Coronary artery (tissue), 2 donors: ENCODE data around the gene RAD51B.

Experiments
- DNase-seq: peaks from one replicate; pipeline ENCODE4 v3.0.0-alpha.2; 2017; ENCODE audit warnings: low spot score
- H3K27ac ChIP-seq, 2 donors: fragments of 200-600 bp; sonication (generic); one replicate each; pipeline ENCODE4 v1.5.1; 2016 to 2019
- H3K4me3 ChIP-seq: fragments of 200-600 bp; sonication (generic); 2 replicates; pipeline ENCODE4 v1.5.1; 2016; ENCODE audit warnings: mild to moderate bottlenecking, moderate library complexity
- TF ChIP-seq, protein P1 (sequence below): fragments of 200-600 bp; sonication (generic); IDR thresholded peaks from one replicate; pipeline ENCODE4 v1.5.1; 2019; ENCODE audit warnings: antibody characterized with exemption

RAD51B gene

DNA sequence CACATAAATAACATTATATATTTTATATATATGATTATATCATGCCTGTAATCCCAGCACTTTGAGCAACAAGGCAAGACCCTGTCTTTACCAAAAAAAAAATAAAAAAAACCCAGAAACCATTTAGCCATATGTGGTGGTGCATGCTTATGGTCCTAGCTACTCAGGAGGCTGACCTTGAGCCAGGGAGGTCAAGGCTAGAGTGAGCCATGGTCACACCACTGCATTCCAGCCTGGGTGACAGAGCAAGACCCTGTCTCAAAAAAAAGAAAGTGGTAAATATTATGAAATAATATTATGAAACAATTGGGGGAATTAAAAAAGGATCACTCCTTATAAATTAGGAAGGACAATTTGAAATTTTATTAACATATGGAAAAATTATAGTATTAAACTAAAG is 16.0 kb downstream of the RAD51B start:
- Histone ChIP-seq H3K27ac (no peak overlapping the region), H3K4me3 (no peak overlapping the region)
- TF ChIP-seq, protein P1, sequence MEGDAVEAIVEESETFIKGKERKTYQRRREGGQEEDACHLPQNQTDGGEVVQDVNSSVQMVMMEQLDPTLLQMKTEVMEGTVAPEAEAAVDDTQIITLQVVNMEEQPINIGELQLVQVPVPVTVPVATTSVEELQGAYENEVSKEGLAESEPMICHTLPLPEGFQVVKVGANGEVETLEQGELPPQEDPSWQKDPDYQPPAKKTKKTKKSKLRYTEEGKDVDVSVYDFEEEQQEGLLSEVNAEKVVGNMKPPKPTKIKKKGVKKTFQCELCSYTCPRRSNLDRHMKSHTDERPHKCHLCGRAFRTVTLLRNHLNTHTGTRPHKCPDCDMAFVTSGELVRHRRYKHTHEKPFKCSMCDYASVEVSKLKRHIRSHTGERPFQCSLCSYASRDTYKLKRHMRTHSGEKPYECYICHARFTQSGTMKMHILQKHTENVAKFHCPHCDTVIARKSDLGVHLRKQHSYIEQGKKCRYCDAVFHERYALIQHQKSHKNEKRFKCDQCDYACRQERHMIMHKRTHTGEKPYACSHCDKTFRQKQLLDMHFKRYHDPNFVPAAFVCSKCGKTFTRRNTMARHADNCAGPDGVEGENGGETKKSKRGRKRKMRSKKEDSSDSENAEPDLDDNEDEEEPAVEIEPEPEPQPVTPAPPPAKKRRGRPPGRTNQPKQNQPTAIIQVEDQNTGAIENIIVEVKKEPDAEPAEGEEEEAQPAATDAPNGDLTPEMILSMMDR, result no peak
- DNase-seq, result no peak

DNA sequence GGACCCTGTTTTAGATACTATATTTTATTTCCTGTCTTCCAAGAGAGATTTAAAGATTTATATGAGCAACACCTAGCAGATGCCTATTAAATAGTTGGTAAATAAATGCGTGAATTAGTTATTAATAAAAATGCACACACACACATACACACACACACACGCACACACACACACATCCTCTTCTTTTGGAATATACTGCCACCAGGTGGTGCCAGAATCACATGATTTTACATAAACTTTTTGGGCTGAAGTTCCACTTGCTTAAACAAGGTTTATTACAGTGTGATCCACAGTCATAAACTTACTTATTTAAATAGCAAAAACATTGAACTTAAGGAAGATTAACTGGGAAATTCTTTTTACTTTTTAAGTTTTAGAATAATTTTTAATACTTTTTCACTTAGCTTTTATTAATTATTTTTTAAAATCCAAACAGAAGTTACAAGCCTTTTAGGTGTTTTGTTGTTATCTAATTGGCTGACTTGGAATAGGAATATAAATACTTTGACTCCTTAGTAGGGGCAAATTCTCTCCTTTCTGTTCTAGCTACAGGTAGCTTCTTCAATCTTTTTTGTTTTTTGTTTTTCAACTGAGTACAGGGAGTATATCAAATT is 17.5 kb downstream of the RAD51B start:
- TF ChIP-seq, protein P1, result peak; percentile 16
- Histone ChIP-seq H3K4me3 (no peak overlapping the region), H3K27ac (no peak overlapping the region)
- DNase-seq, result no peak

DNA sequence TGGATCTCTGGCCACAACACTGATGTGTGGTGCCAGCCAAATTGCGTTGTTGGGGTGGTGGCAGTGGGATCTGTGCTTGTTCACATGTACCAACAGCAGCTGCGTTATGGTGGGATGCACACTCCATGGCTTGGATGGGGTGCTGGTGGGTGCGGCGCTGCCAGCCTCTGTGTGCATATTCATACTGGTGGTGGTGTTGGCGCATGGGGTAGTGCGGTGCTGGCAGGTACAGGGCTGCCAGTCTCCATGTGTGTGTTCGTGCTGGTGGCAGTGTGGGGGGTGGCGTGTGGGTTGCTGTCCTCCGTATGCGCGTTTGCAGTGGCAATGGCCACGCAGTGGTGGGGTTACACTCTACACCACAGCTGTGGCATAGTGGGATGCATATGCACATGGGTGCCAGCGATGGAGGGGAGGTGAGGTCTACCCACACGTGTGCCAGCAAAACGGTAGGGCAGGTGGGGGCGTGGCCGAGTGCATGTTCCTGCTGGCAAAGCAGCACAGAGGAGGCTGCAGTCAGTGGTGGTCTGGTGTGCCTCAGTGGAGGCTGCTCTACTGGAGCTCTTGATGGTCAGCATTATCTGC is 26.5 kb downstream of the RAD51B start:
- DNase-seq, result no peak

DNA sequence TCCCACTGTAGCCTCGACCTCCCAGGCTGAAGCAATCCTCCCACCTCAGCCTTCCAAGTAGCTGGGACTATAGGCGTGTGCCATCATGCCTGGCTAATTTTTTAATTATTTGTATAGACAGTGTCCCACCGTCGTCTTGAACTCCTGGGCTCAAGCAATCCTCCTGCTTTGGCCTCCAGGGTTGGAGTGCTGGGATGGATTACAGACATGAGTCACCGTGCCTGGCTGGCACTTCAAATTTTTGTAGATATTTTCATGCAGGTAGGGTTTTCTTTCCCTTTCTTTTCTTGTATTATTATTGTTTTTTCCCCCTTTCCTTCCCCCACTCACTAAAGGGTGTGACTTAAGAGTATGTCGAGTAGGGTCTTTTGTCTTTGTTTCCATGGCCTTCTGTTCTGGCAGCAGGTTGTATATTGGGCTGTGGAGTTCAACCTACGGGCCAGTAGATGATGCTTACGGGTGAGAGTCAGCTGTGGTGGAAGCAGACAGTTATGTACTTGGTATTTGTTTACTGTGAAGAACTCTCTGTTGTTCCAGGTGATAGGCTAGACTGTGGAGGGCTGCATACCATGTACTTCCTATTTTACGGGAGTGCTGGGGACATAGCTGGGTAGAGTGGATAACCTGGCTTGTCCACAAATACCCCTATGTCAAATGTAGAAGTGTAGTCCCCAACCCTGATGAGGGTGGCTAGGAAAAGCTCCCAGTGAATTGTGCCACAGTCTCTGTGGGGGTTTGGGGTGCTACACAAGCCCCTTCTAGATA is 30.7 kb downstream of the RAD51B start:
- no peak for DNase-seq
- TF ChIP-seq, protein P1, result no peak
- H3K4me3 ChIP-seq, result no peak overlapping the region
- H3K27ac ChIP-seq, result no peak overlapping the region

More for the DNA sequence above, 26.5 kb downstream of the RAD51B start:
- no peak overlapping the region for H3K4me3 ChIP-seq
- H3K27ac ChIP-seq, result no peak overlapping the region
- TF ChIP-seq, protein P1, result no peak

DNA sequence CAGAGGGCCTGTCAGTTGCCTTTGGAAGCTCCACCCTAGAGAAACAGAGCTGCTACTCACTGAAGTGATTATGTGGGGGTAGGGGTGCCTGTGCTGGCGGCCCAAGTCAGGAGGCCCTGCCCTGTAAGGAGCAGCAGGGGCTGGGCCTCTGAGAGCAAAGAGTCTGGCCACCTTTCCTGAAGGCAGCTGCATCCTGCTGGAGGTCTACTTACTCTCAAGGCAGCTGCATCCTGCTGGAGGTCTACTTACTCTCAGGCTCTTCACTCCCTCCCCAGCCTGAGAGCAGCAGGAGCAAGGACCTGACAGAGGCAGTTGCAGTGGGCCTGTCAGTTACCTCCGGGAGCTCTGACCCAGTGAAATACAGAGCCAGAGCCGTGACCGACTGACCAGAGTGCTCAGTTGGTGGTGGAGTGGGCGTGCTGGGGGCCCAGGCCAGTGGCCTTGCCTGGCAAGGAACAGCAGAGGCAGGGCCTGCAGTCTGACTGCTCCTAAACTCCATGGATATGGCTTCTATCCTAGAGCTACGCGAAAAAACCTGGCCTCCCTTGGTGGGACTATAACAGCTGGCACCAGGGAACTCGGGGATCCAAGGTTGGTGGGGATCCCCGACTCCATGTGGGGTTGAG is 32.3 kb downstream of the RAD51B start:
- no peak for DNase-seq
- TF ChIP-seq, protein P1, result no peak
- no peak overlapping the region for H3K4me3 ChIP-seq
- no peak overlapping the region for H3K27ac ChIP-seq

DNA sequence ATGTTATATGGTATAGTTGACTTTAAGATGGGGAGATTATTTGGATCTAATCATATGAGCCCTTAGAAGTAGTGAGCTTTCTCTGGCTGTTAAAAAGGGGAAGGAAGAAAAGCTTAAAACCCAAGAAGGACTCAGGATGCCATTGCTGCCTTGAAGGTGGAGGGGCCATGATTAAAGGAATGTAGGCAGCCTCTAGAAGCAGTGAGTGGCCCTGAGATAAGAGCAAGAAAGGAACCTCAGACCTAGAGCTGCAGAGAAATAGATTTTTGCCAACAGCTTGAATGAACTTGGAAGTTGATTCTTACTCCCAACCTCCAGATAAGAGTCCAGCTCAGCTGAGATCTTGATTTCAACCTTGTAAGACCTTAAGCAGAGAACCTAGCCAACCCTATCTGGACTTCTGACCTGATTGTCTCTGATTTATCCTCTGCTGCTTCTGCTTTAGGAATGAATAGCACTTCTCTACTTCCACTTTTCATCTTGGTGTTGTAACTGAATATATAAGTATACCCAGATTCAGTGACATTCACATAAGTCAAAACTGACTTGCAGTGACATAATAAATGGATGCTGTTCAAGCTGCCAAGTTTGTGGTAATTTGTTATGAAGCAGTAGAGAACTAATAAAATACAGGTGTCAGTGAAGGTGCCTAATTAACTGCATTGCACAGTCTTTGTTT is 33.5 kb downstream of the RAD51B start:
- no peak for DNase-seq
- no peak overlapping the region for H3K27ac ChIP-seq
- TF ChIP-seq, protein P1, result no peak
- H3K4me3 ChIP-seq, result no peak overlapping the region
